HL-60 (cell line): ENCODE data around the gene LEPROT.

Experiments used
- DNase-seq, 2 experiments: peaks; one replicate each; pipeline ENCODE4 v3.0.0-alpha.2; 2010 to 2020; ENCODE audit warnings: low read depth in 1 of 2, low spot score in 1 of 2
- H3K27ac ChIP-seq: fragments of 250-450 bp; sonication (Bioruptor Pico); replicated peaks from 2 replicates; pipeline ENCODE4 v1.5.1; 2020; ENCODE audit warnings: mild to moderate bottlenecking, moderate library complexity
- H3K27me3 ChIP-seq: fragments of 250-450 bp; sonication (Bioruptor Pico); 2 replicates; pipeline ENCODE4 v1.5.1; 2021; ENCODE audit warnings: mild to moderate bottlenecking, moderate library complexity; ENCODE audit not compliant: insufficient read depth, poor library complexity, severe bottlenecking
- H3K4me3 ChIP-seq: replicated peaks from 2 replicates; pipeline ENCODE4 v1.5.1; 2011; ENCODE audit warnings: mild to moderate bottlenecking, control low read depth, low read length; ENCODE audit not compliant: insufficient read depth
- CTCF ChIP-seq: IDR thresholded peaks from one replicate; pipeline ENCODE4 v1.5.1; 2011; ENCODE audit warnings: low read length, control low read depth, inconsistent platforms; ENCODE audit not compliant: insufficient read depth
- GABPA ChIP-seq: IDR thresholded peaks from 2 replicates; pipeline ENCODE4 v1.6.1; 2012; ENCODE audit warnings: low read depth
- POLR2AphosphoS5 ChIP-seq: IDR thresholded peaks from 2 replicates; pipeline ENCODE4 v1.6.1; 2012; ENCODE audit warnings: low read depth
- REST ChIP-seq: IDR thresholded peaks from 2 replicates; pipeline ENCODE4 v1.6.1; 2012; ENCODE audit warnings: low read depth; ENCODE audit not compliant: insufficient replicate concordance
- SPI1 ChIP-seq: IDR thresholded peaks from 2 replicates; pipeline ENCODE4 v1.6.1; 2012; ENCODE audit warnings: low read depth, mild to moderate bottlenecking, borderline replicate concordance

The LEPROT gene

GRCh38 chr1:65469126-65469888, 48.8 kb downstream of the LEPROT start:
- TF ChIP-seq SPI1 (no peak), GABPA (no peak), REST (no peak), POLR2AphosphoS5 (no peak), CTCF (no peak)
- no peak for DNase-seq
- Histone ChIP-seq H3K27me3 (peaks cover 2% of the 10 kb centered on the region), H3K27ac (no peak overlapping the region), H3K4me3 (no peak overlapping the region)

- H3K27me3 ChIP-seq: peaks cover 2% of the 10 kb centered on the region
- H3K27ac ChIP-seq: no peak overlapping the region
- no peak for TF ChIP-seq CTCF
- TF ChIP-seq SPI1: no peak
- TF ChIP-seq GABPA: no peak
- no peak overlapping the region for H3K4me3 ChIP-seq
- DNase-seq: no peak
These were observed 49.4 kb downstream of the LEPROT start for GRCh38 chr1:65469889-65470340.

- DNase-seq: no peak
- H3K27me3 ChIP-seq: peaks cover 2% of the 10 kb centered on the region
- no peak overlapping the region for H3K4me3 ChIP-seq
- TF ChIP-seq REST: no peak
- no peak for TF ChIP-seq GABPA
- no peak for TF ChIP-seq POLR2AphosphoS5
- TF ChIP-seq SPI1: no peak
- TF ChIP-seq CTCF: no peak
- H3K27ac ChIP-seq: no peak overlapping the region
These were observed 50.3 kb downstream of the LEPROT start for GRCh38 chr1:65470766-65471165.
